Osteoblast (primary cell): ENCODE results near the gene MYEOV. TPM values are rescaled to one million over a fixed set of nuclear protein-coding genes. Genes with fewer than 3 reads are reported as not detected.
A peak's percentile ranks its signal among the peaks of the same experiment; 100 is the strongest.

Experiments used
- DNase-seq: peaks from one replicate; pipeline ENCODE4 v3.0.0; 2011; ENCODE audit warnings: low spot score, mixed read lengths; ENCODE audit not compliant: insufficient read length; ENCODE audit errors: missing footprints
- H2AFZ ChIP-seq: 2 replicates; pipeline ENCODE4 v1.6.0; 2011; ENCODE audit warnings: mild to moderate bottlenecking, low read length
- H3K27ac ChIP-seq: 2 replicates; pipeline ENCODE4 v1.5.1; 2011; ENCODE audit warnings: mild to moderate bottlenecking, low read depth, low read length, moderate library complexity
- H3K27me3 ChIP-seq: 2 replicates; pipeline ENCODE4 v1.6.0; 2012; ENCODE audit warnings: mild to moderate bottlenecking, control low read depth, inconsistent platforms, low read length, moderate library complexity; ENCODE audit not compliant: insufficient read depth
- H3K36me3 ChIP-seq: 2 replicates; pipeline ENCODE4 v1.5.1; 2011; ENCODE audit warnings: mild to moderate bottlenecking, low read length, control low read depth, moderate library complexity; ENCODE audit not compliant: insufficient read depth
- H3K4me1 ChIP-seq: 2 replicates; pipeline ENCODE4 v1.5.1; 2011; ENCODE audit warnings: mild to moderate bottlenecking, low read length, control low read depth, moderate library complexity; ENCODE audit not compliant: insufficient read depth
- H3K4me2 ChIP-seq: 2 replicates; pipeline ENCODE4 v1.6.0; 2011; ENCODE audit warnings: mild to moderate bottlenecking, low read length; ENCODE audit not compliant: insufficient read depth
- H3K4me3 ChIP-seq: fragments of 200-600 bp; sonication (generic); 3 replicates; pipeline ENCODE4 v1.5.1; 2012; ENCODE audit warnings: mild to moderate bottlenecking, low read length, inconsistent platforms; ENCODE audit not compliant: insufficient read depth
- H3K79me2 ChIP-seq: 2 replicates; pipeline ENCODE4 v1.6.0; 2012; ENCODE audit warnings: mild to moderate bottlenecking, low read length, control low read depth, inconsistent platforms; ENCODE audit not compliant: insufficient read depth
- H3K9me3 ChIP-seq: 2 replicates; pipeline ENCODE4 v1.5.1; 2011; ENCODE audit warnings: low read depth, low read length, control low read depth
- H4K20me1 ChIP-seq: 2 replicates; pipeline ENCODE4 v1.6.0; 2012; ENCODE audit warnings: mild to moderate bottlenecking, low read length, control low read depth; ENCODE audit not compliant: insufficient read depth
- total RNA-seq: library from RNA; depleted of rRNA; stranded (reverse); fragments of >200 nt; gene quantifications from 2 replicates; pipeline ENCODE4 v1.2.3, GENCODE V29; 2012
- TF ChIP-seq, protein P1 (sequence below): IDR thresholded peaks from 2 replicates; pipeline ENCODE4 v1.5.1; 2011; ENCODE audit warnings: mild to moderate bottlenecking, low read depth, low read length, moderate library complexity; ENCODE audit errors: extremely low read depth

Gene MYEOV
- total RNA-seq, 1 donor, result 1.4 TPM

DNA sequence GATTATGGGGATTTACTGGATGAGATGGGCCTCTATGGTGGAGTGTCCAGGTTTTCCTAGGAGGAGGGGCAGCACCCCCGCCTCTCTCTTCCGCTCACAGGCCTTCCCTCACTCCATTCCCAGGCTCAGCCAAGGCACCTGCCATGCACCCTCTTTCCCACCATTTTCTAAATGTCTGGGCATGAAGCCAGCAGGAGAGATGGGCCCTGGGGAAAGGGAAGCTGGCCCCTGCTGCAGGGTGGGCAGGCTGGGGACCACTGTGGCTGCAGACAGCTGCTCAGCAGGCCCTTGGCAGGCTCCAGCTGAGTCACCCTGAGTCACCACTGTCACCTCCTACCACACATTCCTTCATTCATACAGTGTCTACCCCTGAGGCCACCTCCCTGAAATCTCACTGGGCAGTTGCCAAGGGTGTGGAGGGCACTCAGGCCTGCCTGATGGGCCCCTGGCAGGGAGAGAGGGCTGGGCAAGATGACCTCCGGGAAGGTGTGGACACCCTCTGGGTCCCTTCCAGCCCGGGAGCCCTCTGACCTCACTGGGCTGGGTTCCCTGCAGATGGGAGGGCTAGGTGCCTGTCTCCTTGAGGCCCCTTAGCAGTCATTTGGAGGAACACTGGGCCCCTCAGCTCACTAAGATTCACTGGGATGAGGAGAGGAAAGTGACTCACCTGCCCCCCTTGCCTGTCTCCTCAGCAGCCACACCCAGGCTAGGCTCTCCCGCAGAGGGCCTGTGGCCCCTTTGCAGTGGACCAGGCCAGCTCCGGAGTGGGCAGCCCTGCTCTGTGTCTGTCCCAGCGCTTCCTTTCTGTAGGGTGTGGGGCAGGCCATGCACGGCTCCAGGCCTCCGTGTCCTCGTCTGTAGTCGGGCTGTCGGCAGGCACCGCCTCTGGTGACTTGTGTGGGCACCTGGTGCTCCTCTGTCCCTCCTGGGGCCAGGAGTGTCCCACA lies 7.8 kb downstream of the MYEOV start:
- peak overlapping the region; percentile 96 for H3K27ac ChIP-seq
- peak; percentile 99 for DNase-seq
- H3K36me3 ChIP-seq, result peaks cover 2% of the 10 kb centered on the region
- H4K20me1 ChIP-seq, result no peaks in the 10 kb centered on the region
- no peak overlapping the region for H3K4me3 ChIP-seq
- TF ChIP-seq, protein P1, sequence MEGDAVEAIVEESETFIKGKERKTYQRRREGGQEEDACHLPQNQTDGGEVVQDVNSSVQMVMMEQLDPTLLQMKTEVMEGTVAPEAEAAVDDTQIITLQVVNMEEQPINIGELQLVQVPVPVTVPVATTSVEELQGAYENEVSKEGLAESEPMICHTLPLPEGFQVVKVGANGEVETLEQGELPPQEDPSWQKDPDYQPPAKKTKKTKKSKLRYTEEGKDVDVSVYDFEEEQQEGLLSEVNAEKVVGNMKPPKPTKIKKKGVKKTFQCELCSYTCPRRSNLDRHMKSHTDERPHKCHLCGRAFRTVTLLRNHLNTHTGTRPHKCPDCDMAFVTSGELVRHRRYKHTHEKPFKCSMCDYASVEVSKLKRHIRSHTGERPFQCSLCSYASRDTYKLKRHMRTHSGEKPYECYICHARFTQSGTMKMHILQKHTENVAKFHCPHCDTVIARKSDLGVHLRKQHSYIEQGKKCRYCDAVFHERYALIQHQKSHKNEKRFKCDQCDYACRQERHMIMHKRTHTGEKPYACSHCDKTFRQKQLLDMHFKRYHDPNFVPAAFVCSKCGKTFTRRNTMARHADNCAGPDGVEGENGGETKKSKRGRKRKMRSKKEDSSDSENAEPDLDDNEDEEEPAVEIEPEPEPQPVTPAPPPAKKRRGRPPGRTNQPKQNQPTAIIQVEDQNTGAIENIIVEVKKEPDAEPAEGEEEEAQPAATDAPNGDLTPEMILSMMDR, result no peak
- peaks cover 39% of the 10 kb centered on the region for H3K79me2 ChIP-seq
- H3K9me3 ChIP-seq, result no peaks in the 10 kb centered on the region
- H3K4me1 ChIP-seq, result peaks cover 60% of the 10 kb centered on the region
- H2AFZ ChIP-seq, result peak overlapping the region; percentile 39
- H3K4me2 ChIP-seq, result no peak overlapping the region
- H3K27me3 ChIP-seq, result no peaks in the 10 kb centered on the region

DNA sequence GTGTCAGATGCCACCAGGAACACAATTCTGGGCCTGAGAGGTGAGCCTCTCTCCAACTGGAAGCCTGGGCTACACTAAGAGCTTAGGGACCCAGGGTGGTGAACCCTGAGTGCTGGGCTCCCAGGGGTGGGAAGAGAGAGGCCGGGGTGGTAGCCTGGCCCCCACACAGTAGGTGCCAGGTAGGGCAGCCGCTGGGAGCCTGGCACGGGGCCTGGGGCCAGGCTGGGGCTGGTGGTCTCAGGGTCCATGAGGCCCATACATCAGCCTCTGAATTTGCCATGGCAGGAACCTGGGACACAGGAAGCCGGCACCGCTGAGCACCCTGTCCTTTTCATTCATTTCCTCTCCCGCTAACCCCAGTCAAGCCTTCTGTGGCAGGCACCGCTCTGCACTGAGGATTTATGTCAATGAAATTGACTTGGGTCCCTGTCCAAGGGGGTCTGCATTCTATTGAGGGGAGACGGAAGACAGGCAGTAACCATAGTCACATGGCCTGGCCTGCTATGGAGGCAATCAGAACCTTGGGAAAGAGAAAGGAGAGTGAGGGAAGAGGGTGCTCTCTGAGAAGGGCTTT lies 8.6 kb downstream of the MYEOV start:
- Histone ChIP-seq H3K4me1 (peaks cover 54% of the 10 kb centered on the region), H3K36me3 (peaks cover 2% of the 10 kb centered on the region), H3K9me3 (no peaks in the 10 kb centered on the region), H2AFZ (peak overlapping the region; percentile 39), H3K27me3 (no peaks in the 10 kb centered on the region), H3K79me2 (peaks cover 42% of the 10 kb centered on the region), H3K27ac (peak overlapping the region; percentile 96), H4K20me1 (no peaks in the 10 kb centered on the region), H3K4me2 (no peak overlapping the region), H3K4me3 (no peak overlapping the region)
- TF ChIP-seq, protein P1, result no peak
- peak; percentile 66 for DNase-seq

DNA sequence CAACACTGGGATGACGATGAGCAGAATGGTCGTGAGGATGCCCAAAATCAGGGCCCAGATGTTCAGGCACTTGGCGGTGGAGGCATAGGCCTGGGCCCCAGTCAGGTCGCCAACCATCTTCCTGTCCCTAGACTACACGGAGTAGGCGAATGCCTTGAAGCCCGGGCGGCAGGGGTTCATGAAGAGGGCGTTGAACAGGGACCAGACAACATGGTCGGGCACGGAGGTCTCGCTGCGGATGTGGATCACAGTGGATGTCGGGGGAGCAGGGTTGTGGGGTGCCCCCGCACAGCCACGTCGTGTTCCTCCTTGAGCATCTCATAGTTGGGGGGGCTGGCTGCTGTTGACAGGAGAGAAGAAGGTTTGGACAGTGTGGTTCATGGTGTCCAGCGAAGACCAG lies 9.5 kb downstream of the MYEOV start:
- no peaks in the 10 kb centered on the region for H3K27me3 ChIP-seq
- H3K9me3 ChIP-seq, result no peaks in the 10 kb centered on the region
- TF ChIP-seq, protein P1, result no peak
- peaks cover 2% of the 10 kb centered on the region for H3K36me3 ChIP-seq
- peaks cover 46% of the 10 kb centered on the region for H3K4me1 ChIP-seq
- no peak overlapping the region for H3K4me3 ChIP-seq
- no peak overlapping the region for H3K27ac ChIP-seq
- H4K20me1 ChIP-seq, result no peaks in the 10 kb centered on the region
- no peak for DNase-seq
- peaks cover 42% of the 10 kb centered on the region for H3K79me2 ChIP-seq
- no peak overlapping the region for H3K4me2 ChIP-seq
- no peak overlapping the region for H2AFZ ChIP-seq

DNA sequence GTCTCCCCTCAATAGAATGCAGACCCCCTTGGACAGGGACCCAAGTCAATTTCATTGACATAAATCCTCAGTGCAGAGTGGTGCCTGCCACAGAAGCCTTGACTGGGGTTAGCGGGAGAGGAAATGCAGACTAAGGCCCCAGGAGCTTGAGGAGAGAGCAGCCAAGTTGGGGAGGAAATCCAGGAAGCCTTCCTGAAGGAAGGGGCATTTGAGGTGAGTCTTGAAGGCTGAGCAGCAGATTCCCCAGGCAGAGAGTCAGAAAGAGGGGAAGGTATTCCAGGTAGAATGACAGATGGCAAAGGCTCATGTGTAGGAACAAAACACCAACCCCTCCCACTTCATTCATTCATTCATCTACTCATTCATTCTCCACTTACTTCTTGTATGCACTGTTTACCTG lies 10.3 kb downstream of the MYEOV start:
- Histone ChIP-seq H3K36me3 (peaks cover 2% of the 10 kb centered on the region), H3K4me2 (no peak overlapping the region), H3K27ac (no peak overlapping the region), H4K20me1 (no peaks in the 10 kb centered on the region), H3K27me3 (no peaks in the 10 kb centered on the region), H3K9me3 (no peaks in the 10 kb centered on the region), H3K4me1 (peaks cover 38% of the 10 kb centered on the region), H2AFZ (no peak overlapping the region), H3K4me3 (no peak overlapping the region), H3K79me2 (peaks cover 42% of the 10 kb centered on the region)
- DNase-seq, result no peak
- TF ChIP-seq, protein P1, result no peak
